ENCODE data around the gene HJV. TPM values are rescaled to one million over a fixed set of nuclear protein-coding genes. Genes with fewer than 3 reads are reported as not detected.

HJV gene
- total RNA-seq, 1 experiment from 2014 or later: not detected

- no peaks in the 10 kb centered on the region for H3K27me3 ChIP-seq (ENCODE audit: insufficient read depth, low read length)
- H3K9me3 Mint-ChIP-seq: no peaks in the 10 kb centered on the region; a peak in 2 of 5 replicates
- no peaks in the 10 kb centered on the region for H3K79me2 ChIP-seq (ENCODE audit: insufficient read depth, low read length)
- H2AK5ac ChIP-seq (ENCODE audit: insufficient read length, low read length): no peak overlapping the region
- H3K36me3 Mint-ChIP-seq (ENCODE audit: insufficient read depth in 1 of 3, low read depth in 3 of 3): no peaks in the 10 kb centered on the region; a peak in 1 of 7 replicates
- no peak overlapping the region for H3K23ac ChIP-seq (ENCODE audit: insufficient read length, low read depth, low read length)
- no peak overlapping the region for H3K9ac ChIP-seq (ENCODE audit: extremely low read depth, insufficient read length, low read length)
- H2AFZ ChIP-seq (ENCODE audit: low read length): no peak overlapping the region
- no peak overlapping the region for H2BK12ac ChIP-seq (ENCODE audit: insufficient read length, low read depth, low read length)
- no peak overlapping the region for H2BK120ac ChIP-seq (ENCODE audit: low read depth, low read length, poor library complexity, severe bottlenecking)
- H4K5ac ChIP-seq (ENCODE audit: insufficient read length, low read depth, low read length): no peak overlapping the region
- H4K91ac ChIP-seq (ENCODE audit: insufficient read length, low read depth, low read length): no peak overlapping the region
- no peak overlapping the region for H3K4me3 Mint-ChIP-seq
- H4K20me1 ChIP-seq (ENCODE audit: control insufficient read depth, insufficient read depth, insufficient read length): no peaks in the 10 kb centered on the region
- no peak overlapping the region for H2BK15ac ChIP-seq (ENCODE audit: low read depth, low read length)
- no peak overlapping the region for H3K27ac ChIP-seq (ENCODE audit: insufficient read length, low read depth, low read length)
- DNase-seq: no peak
- H3K23me2 ChIP-seq (ENCODE audit: insufficient read length, low read depth, low read length, poor library complexity, severe bottlenecking): peaks cover 6% of the 10 kb centered on the region
- no peak overlapping the region for H2BK5ac ChIP-seq (ENCODE audit: insufficient read length, low read length)
- H3K4me2 ChIP-seq (ENCODE audit: insufficient read depth, insufficient read length, low read length): no peak overlapping the region
- H3K27me3 Mint-ChIP-seq (ENCODE audit: low read depth): peaks cover 2% of the 10 kb centered on the region; the same call in 1 of the 2 replicates
- no peak overlapping the region for H3K14ac ChIP-seq (ENCODE audit: insufficient read depth, low read length)
- H3K9me3 ChIP-seq (ENCODE audit: control insufficient read depth, low read depth, low read length): no peaks in the 10 kb centered on the region
- H3K18ac ChIP-seq (ENCODE audit: insufficient read length, low read depth, low read length): no peak overlapping the region
- H3K4me1 Mint-ChIP-seq: peaks cover 9 to 10% of the 10 kb centered on the region in 2 experiments
- no peak overlapping the region for H3K56ac ChIP-seq (ENCODE audit: insufficient read length, low read depth, low read length)
- H3K4ac ChIP-seq (ENCODE audit: low read depth, low read length): no peak overlapping the region
- no peak overlapping the region for H4K8ac ChIP-seq (replicated peaks; ENCODE audit: insufficient read length, low read depth, low read length)
- no peak overlapping the region for H2BK20ac ChIP-seq (ENCODE audit: low read depth, low read length, poor library complexity, severe bottlenecking)
- no peak overlapping the region for H3K27ac Mint-ChIP-seq
- H3K79me1 ChIP-seq (ENCODE audit: insufficient read depth, low read depth, low read length, poor library complexity, severe bottlenecking): no peaks in the 10 kb centered on the region
- no peak overlapping the region for H3T11ph ChIP-seq (ENCODE audit: low read length)
- TF ChIP-seq, protein P1, sequence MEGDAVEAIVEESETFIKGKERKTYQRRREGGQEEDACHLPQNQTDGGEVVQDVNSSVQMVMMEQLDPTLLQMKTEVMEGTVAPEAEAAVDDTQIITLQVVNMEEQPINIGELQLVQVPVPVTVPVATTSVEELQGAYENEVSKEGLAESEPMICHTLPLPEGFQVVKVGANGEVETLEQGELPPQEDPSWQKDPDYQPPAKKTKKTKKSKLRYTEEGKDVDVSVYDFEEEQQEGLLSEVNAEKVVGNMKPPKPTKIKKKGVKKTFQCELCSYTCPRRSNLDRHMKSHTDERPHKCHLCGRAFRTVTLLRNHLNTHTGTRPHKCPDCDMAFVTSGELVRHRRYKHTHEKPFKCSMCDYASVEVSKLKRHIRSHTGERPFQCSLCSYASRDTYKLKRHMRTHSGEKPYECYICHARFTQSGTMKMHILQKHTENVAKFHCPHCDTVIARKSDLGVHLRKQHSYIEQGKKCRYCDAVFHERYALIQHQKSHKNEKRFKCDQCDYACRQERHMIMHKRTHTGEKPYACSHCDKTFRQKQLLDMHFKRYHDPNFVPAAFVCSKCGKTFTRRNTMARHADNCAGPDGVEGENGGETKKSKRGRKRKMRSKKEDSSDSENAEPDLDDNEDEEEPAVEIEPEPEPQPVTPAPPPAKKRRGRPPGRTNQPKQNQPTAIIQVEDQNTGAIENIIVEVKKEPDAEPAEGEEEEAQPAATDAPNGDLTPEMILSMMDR (conservative IDR thresholded peaks at IDR 0.05): no peak
- H3K4me1 ChIP-seq (ENCODE audit: insufficient read depth, low read length): no peaks in the 10 kb centered on the region
Measured at GRCh38 chr1:146031476-146031875, 9.9 kb upstream of the HJV start.

Data from H9 (cell line).